Erythroblast (primary cell): ENCODE measurements around the gene ARPIN.

Experiments used
- GATA1 ChIP-seq: IDR thresholded peaks from 2 replicates; pipeline ENCODE4 v1.6.1; 2011; ENCODE audit warnings: low read depth, mild to moderate bottlenecking, control low read depth, low read length, moderate library complexity
- POLR2A ChIP-seq: IDR thresholded peaks from 2 replicates; pipeline ENCODE4 v1.6.1; 2011; ENCODE audit warnings: mild to moderate bottlenecking, low read length

DNA sequence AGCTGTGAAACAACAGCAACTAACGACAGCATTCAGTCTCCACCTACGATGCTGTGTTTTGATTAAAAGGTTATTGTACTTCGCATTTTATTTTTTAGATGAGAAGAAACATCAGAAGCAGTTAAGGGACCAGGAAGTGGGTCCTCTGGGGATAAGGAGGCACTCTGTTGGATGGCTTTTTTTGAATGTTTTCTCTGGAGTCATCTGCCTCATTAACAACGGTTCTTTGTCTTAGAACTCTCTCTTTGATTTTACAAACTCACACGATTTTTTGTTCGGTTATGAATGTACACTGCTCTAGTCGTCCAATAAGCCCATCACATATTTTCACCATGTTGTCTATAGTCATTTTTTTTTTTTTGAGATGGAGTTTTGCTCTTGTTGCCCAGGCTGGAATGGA, 36.0 kb upstream of the ARPIN start:
- TF ChIP-seq POLR2A (no peak), GATA1 (no peak)
